ENCODE data around the gene ZNF768.
"Not testable (repeated sequence)": the region's sequence is repeated elsewhere in the genome, so short reads cannot be mapped to it uniquely, and the experiment has no call there.

The ZNF768 gene

DNA sequence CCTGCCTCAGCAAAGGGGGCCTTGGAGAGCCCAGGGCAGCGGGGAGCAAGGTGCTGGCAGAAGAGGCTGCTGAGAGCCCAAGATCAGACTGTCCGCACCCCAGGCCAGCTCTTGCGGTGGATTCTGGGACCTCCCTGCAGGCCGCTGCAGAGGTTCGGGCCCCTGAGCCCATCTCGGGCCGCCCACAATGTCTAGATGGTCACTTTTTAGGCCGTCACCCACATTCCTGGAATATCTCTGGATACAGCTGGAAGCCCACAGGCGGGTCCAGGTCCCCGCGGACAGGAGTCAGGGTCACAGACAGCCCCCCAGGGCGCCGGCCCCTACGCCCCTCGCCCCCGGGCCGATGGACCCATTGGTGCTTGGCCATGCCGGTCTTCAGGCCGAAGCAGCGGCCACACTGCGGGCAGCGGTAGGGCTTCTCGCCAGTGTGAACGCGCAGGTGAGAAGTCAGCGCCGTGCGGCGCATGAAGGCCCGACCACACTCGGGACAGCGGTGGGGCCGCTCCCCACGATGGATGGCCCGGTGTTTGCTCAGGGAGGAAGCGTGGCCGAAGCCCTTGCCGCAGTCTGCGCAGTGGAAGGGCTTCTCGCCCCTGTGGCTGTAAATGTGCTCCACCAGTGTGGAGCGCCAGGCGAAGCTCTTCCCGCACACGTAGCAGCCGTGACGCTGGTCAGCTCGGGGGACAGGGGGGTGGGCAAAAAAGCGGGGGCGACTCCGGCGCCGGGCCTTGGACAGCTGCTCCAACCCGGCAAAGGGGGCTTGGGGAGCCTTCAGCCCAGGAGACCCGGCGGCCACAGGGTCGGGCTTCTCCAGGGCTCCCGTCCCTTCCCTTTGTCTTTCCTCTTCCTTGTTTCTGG is 6.1 kb upstream of the ZNF768 start:
- DNase-seq: no peak

DNA sequence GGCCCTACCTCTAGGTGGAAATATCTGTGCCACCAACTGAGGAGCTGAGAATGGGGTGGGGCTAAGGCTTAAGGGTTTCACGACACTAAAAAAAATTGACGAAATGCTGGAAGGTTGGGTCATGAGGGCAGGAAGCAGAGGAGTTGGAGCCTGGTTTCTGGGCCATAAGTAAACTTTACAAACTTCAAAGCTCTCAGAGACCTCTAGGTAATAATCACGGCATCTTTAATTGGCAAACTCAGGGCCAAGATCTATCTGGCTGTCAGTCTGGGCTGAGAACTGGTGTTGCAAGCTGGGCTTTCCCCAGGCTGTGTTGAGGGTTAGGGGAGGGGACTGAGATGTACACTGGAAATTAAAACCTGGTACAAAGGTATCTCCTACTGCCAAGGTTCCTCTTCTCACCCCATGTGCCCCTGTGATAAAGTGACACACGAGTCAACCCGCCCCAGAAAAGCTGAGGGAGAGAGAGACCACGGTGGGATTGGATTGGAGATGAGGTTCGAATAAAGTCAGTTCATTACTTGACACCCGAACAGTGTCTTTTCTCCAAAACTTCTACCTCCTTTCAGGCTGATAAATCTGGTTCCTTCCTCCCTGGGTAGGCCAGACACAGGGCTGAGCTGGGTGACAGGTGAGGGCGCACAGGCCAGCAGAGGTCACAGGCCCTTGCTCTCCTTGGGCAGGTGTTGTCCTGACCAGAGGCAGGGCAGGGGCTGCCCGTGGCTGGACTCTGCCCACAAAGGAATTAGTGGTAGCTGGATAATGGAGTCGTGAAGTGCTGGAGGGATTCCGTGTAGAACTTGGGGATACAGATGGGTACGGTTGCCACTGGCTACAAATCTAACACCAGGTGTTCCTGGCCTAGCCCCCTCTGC is 4.0 kb upstream of the ZNF768 start:
- peak; percentile 61 for DNase-seq

DNA sequence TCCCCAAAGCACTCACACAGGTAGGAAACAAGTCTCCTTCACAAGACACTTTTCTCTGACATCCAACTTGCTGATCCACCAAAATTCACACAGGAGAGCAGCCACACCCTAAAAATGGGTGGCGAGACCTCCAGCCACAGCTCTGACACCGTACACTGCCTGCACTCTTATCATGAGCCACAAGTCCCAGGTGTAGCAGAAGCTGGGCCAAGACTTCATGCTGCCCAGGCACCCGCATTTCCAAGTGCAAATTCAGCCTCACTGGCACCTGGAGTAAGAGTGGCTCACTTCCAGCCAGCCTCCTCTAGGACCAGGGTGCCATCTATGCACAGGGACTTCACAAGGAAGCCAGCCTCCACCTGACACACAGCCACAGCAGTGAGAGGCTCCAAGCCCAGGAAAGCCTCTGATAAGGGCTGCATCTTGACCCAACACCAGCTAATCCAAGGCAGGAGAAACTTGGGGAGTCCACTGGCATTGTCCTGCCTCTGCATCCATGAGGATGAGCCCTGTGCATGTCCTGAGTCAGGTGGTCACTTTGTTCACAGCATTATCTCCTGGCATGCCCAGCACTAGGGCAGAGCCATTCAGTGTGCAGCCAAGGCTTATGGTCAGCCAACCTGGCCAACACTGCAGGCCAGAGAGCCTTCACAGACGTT is 2.6 kb upstream of the ZNF768 start:
- DNase-seq: no peak

DNA sequence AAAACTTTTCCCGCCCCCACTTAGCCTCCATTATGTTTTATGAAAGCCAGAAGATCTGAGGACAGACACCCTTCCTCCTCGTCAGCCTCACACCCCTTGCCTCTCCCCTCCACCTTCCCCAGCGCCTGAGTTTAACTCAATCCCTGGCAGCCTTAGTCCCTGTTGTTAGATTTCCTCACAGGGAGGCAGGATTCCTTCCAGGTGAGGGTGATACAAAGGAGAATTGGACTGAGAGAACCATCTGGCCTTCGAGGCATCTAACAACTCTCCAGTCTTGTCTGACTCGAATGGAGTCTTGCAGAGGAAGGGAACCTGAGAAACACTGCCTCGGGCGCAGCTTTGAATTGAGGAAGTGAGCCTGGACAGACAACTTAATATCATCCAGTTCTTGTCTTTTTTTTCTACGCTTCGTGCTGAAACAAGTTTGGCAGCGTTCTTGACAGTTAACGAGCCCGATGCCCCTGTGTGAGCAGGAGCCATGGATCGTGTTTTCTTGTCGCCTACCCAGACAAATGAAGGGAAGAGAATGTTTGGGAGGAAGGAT is 1.3 kb upstream of the ZNF768 start:
- no peak for DNase-seq

DNA sequence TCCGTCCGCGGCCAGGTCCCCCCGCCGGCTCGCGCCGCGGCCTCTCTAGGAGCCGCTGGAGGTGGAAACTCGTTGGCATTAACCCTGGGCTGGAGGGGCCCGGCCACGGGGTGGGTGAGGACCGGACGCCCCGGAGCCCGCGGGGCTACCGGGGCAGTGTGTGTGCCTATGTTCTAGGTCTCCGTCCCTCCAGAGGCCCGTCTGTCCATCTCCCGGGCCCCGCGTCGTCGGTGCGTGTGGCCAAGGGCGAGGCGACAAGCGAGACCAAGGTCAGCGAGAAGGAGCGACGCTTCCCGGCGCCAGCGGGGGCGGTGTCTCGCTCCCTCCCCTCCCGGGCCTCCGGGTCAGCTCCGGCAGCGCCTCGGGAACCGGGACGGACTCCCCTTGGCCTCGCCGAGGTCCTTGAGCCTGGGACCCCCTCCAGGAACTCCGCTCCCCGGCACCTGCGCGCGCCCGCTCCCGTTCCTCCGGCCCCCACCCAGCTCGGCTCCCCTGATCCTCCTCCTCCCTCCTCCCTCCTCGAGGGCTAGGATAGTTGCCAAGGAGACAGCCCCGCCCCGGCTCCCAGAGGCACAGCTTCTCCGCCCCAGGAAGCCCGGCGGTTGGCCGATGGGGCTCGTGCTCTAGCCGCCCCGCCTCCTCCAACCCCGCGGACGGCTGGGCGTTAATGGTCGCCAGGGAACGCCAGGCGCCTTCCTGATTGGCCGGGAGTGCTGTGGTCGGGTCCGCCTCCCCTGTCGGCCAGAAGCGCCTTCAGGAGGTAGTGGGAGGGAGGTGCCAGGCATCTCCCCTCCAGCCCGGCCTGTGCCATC is 663 bp upstream of the ZNF768 start:
- peak; percentile 81 for DNase-seq

DNA sequence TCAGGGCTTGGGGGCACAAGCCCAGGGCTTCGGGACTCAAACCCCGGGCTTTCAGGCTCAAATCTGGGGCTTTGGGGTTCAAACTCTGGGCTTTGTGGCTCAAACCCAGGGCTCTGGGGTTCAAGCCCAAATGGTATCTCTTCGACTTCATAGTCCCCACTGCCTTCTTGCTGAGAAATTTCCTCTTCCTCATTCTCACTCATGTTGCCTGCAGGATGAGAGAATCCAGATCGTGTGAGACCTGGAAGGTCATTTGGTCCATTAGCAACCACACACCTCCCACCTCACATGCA is 576 bp downstream of the ZNF768 start:
- no peak for DNase-seq

DNA sequence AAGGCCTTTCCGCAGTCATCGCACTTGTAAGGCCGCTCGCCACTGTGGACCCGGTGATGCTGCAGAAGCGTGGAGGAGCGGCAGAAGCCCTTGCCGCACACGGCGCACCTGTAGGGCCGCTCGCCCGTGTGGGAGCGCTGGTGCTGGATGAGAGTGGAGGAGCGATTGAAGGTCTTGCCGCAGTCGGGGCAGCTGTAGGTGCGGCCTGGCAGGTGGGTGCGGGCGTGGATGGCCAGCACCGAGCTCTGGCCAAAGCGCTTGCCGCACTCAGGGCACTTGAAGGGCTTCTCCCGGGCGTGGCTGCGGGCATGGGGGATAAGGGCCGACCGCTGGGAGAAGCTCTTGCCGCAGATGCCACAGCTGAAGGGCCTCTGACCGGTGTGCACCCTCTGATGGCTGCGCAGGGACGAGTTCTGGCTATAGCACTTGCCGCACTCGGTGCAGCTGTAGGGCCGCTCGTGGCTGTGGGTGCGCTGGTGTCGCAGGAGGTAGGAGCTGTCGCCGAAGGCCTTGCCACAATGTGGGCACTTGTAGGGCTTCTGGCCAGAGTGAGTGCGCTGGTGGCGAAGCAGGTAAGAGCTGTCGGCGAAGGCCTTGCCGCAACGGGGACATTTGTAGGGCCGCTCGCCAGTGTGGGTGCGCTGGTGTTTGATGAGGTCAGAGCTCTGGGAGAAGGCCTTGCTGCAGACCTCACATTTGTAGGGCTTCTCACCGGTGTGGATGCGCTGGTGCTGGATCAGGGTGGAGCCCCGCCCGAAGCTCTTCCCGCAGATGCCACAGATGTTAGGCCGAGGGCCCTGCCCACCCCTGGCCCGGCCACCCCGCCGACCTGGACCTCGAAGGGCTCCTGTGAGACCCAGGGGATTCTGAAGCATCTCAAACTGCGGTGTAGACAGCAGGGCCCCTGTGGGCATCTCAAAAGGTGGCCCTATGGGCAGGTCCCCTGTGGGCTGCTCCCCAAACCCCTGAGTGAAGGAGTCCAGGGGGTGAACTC is 1.5 kb downstream of the ZNF768 start:
- DNase-seq: no peak

DNA sequence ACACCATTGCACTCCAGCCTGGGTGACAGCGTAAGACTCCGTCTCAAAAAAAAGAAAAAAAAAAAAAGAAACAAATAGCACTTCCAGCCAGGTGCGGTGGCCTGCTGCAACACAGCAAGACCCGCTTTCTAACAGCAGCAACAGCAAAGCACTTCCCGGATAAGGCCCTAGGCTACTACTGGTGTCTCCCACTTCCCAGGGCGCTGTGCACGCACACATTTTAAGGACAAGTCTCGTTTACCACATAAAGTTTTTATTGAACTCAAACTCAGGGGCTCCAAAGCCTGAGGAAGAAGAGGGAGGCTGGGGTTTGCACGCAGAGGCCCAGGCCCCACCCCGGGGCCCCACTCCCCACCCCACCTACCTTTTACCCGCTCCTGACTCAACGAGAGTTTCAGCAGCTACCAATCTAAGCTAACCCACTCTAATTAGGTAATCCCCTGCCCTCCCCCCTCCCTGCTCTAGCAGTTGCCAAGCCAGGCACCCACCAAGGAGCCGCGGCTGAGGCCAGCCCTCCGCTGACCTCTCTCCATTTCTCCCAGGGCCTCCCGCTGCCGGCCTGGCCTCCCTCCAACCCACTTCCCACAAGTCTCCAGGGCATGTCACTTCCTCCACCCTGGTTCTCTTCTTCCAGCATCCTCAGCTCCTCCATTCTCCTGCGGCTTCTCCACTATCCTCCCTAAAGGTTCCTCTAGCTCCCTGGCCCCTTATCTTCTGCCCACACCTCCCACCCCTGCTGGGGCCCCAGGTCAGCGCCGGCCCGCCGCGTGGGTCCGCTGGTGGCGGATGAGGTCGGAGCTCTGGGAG is 2.4 kb downstream of the ZNF768 start:
- no peak for DNase-seq

DNA sequence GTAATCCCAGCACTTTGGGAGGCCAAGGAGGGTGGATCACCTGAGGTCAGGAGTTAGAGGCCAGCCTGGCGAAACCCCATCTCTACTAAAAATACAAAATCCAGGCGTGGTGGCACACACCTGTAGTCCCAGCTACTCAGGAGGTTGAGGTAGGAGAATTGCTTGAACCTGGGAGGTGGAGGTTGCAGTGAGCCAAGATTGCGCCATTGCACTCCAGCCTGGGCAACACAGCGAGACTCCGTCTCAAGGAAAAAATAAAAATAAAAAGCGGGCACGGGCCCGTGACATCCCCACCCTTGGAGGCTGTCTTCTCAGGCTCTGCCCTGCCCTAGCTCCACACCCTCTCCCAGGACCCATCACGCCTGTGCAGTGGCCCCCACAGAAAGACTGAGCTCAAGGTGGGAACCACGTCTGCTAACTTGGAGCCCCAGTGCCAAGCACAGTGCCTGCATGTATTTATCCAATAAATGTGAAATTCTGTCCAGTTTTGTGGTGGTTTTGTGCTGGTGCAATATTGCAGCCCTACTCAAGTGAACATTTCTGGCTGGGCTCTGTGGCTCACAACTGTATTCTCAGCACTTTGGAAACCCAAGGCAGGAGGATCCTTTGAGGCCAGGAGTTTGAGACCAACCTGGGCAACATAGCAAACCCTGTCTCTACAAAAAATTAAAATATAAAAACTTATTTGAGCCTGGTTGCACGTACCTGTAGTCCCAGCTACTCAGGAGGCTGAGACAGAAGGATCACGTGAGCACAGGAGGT is 3.5 kb downstream of the ZNF768 start:
- DNase-seq: not testable (repeated sequence)

DNA sequence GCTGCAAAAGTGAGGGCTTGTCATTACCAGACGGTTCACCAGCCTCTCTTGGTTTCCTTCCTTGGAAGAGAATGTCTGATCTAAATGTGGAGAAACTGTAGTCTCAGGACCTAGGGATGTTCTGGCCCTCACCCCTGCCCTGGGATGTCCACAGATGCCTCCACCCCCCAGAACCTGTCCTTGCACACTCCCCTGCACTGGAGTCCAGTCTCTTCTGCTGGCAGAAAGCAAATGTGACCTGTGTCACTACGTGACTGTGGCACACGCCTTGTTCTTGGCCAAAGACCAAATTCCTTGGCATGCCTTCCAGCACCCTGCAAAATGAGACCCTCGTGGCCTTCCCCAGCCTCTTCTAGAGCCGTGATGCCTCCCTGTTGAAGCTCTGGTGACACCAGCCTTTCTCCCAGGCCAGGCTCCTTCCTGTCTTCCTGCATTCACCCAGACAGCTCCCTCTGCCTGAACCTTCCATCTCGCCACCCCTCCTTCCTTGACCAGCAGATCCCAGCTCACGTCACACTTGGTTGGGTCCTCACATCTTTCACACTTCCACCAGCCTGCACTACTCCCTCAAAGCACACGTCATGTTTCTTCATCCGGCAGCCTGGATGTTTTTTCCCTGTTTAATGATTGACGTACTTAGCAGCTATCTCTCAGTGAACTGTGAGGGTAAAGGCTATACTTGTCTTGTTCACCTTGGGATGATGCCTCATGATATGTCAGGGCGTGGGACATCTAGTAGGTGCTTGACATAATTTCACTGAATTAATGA is 4.3 kb downstream of the ZNF768 start:
- no peak for DNase-seq

DNA sequence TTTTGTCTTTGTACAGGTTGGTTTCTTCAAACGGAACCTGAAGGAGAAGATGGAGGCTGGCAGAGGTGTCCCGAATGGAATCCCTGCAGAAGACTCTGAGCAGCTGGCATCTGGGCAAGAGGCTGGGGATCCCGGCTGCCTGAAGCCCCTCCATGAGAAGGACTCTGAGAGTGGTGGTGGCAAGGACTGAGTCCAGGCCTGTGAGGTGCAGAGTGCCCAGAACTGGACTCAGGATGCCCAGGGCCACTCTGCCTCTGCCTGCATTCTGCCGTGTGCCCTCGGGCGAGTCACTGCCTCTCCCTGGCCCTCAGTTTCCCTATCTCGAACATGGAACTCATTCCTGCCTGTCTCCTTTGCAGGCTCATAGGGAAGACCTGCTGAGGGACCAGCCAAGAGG is 4.9 kb downstream of the ZNF768 start:
- DNase-seq: no peak

DNA sequence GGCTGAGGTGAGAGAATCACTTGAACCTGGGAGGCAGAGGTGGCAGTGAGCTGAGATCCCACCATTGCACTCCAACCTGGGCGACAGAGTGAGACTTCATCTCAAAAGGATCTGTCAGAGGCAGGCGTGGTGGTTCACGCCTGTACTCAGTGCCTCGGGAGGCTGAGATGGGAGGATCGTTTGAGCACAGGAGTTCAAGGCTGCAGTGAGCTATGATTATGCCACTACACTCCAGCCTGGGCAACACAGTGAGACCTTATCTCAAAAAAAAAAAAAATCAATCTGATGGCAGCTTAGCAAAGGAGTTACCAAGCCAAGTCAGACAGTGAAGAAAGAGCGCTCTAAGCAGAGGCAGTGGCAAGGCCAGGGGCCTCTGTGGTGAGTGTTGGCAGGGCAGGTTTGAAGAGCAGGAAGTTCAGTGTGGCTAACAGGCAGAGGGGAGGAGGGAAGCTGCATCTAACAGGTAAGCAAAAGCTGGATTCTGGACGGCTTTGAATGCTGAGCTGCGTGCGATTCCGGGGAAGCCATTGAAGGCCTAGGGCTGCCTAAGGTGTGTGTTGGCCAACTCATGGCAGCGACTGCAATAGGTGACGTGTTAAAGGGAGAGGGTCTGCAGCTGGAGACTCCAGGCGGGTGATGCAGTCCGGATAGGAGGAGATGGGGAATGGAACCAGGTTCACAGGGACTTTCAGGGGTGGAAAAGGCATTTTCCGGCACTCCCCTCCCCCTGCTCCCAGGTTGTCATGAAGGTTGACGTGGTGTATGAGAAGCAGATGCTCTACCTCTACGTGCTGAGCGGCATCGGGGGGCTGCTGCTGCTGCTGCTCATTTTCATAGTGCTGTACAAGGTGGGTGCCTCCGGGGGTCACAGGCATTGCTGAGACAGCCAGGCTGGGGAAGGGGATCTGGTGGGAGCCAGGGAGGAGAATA is 7.0 kb downstream of the ZNF768 start:
- no peak for DNase-seq

DNA sequence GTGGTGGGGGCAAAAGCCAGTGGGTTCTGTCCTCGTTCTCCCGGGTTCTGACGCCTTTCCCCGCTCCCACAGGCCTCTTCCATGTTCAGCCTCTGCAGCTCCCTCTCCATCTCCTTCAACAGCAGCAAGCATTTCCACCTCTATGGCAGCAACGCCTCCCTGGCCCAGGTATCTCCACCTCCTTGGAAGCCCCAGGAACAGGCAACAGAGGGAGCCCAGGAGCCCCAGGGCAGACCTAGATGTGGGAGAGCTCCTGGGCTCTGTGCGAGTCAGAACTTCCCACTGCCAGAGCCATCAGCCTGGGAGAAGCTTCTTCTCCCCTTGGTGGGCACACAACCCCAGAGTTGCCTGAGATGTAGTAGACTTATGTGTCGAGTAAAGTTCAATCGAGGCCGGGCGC is 7.8 kb downstream of the ZNF768 start:
- DNase-seq: no peak

DNA sequence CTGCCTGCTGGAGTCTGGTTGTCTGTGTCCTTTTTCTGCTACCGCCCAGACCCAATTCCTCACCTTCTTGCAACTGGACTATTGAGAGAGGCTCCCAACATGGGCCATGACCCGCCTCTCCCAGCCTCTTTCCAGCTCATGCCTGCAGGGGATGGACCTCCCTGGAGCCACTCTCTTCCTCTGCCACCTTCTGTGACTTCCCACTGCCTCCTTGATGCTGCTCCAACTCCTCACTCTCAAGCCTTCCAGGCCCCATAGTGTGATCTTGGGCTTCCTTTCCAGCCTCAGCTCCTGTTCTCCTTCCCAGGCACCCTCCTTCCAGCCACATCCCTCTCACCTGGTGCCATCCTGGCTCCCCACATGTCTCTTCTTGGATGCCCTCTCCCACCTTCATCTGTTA is 11.1 kb downstream of the ZNF768 start:
- no peak for DNase-seq

DNA sequence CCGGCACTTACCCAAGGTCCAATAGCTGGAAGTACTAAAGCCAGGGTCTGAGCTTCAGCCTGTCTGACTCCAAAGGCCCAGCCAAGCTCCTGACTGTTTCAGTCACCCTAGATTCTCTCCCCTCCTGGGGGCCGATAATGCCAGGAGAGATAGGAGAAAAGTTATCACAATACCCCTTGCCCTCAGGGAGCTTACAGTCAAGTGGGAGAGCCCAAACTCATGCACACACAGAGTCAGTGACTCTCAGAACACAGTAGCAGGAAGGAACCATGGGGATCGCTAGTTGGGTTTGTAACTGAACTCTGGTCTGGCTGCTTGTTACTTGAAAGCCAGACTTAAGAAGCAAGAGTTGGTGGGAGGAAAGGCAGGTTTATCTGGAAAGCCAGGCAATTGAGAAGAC is 14.9 kb downstream of the ZNF768 start:
- no peak for DNase-seq

DNA sequence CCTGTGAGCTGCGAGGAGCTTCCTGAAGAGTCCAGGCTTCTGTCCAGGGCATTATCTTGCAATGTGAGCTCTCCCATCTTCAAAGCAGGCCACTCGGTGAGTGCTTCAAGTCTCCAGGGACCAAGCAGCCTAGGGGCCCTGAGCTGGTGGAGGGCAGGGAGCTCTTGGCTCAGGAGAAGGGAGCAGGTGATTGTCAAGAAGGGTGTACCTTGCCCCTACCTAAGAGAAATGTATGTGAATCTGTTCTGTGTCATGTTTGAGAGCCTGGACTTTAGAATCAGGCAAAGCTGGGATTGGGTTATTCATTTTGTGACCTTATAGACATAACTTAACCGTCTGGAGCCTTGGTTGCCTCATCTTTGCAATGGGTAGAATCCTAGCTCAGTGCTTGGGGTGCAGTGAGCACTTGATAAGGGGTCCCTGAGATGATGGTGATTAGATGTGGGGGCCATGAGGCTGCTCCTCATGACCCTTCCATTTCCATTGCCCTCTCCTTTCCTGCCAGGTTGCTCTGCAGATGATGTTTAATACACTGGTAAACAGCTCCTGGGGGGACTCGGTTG is 15.9 kb downstream of the ZNF768 start:
- no peak for DNase-seq

DNA sequence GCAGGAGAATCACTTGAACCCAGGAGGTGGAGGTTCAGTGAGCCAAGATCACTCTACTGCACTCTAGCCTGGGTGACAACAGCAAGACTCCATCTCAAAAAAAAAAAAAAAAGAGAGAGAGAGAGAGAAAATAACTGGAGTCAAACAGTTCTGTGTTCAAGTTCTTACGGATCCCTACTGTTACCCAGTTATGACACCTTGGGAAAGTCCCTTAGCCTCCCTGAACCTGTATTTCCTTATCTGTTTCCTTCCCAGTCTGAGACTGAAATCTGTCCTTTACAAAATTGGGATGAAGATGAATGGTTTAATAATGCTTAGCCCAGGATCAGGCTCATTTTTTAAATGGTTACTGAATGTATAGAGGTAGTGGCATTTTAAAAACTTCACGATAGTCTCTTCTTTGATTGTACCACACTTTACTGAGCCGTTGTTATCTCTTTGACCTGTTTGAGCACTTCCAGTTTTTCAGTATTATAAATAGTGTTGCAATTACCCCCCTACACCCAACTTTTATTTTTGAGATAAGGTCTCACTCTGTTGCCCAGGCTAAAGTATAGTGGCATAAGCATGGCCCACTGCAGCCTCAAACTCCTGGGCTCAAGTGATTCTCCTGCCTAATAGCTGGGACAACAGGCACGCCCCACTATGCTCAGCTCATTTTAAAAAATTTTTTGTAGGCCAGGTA is 17.1 kb downstream of the ZNF768 start:
- DNase-seq: no peak
